Muscle of leg (tissue), 11 donors: Measurements from ENCODE around the gene MYH11. TPM values are rescaled to one million over a fixed set of nuclear protein-coding genes. Genes with fewer than 3 reads are reported as not detected.
A peak's percentile ranks its signal among the peaks of the same experiment; 100 is the strongest.

Source experiments
- DNase-seq: peaks from one replicate; pipeline ENCODE4 v3.0.0; 2013
- H3K27ac ChIP-seq: one replicate; pipeline ENCODE4 v1.5.1; 2013; ENCODE audit warnings: mild to moderate bottlenecking, low read length, control low read depth
- H3K27me3 ChIP-seq: one replicate; pipeline ENCODE4 v1.6.1; 2013; ENCODE audit warnings: low read length; ENCODE audit not compliant: control insufficient read depth, insufficient read depth
- H3K36me3 ChIP-seq: one replicate; pipeline ENCODE4 v1.6.1; 2013; ENCODE audit warnings: low read length; ENCODE audit not compliant: control insufficient read depth, insufficient read depth
- H3K4me1 ChIP-seq: one replicate; pipeline ENCODE4 v1.6.1; 2013; ENCODE audit warnings: low read length; ENCODE audit not compliant: control insufficient read depth, insufficient read depth
- H3K4me3 ChIP-seq: one replicate; pipeline ENCODE4 v1.5.1; 2013; ENCODE audit warnings: low read length, control low read depth
- H3K9me3 ChIP-seq: replicated peaks from 2 replicates; pipeline ENCODE4 v1.6.1; 2013; ENCODE audit warnings: low read depth, low read length; ENCODE audit not compliant: control insufficient read depth
- WGBS: methylation state at CpG from one replicate; pipeline ENCODE4 v1.1.5; 2013; ENCODE audit warnings: missing lambda C conversion rate; ENCODE audit not compliant: insufficient coverage; 5-methylcytosine and 5-hydroxymethylcytosine counted together
- polyA plus RNA-seq, 8 donors: library from polyadenylated mRNA; unstranded; fragments of 120-200 nt; gene quantifications; one replicate each; pipeline versions ENCODE4 v1.2.1 to v1.2.3, GENCODE V29; 2013; ENCODE audit warnings: inconsistent platforms in 1 of 8, low replicate concordance in 1 of 8; ENCODE audit not compliant: insufficient read length in 8 of 8, insufficient read depth in 1 of 8
- total RNA-seq: library from RNA; stranded (reverse); fragments of 120-200 nt; gene quantifications from one replicate; pipeline ENCODE4 v1.2.4, GENCODE V29; 2013

Gene MYH11
- total and polyA plus RNA-seq, 9 donors, result 9.4 to 38.0 (median 20.7) TPM

- Histone ChIP-seq H3K36me3 (peaks cover 25% of the 10 kb centered on the region), H3K27me3 (no peaks in the 10 kb centered on the region), H3K4me1 (no peaks in the 10 kb centered on the region), H3K4me3 (no peak overlapping the region), H3K27ac (no peak overlapping the region), H3K9me3 (no peaks in the 10 kb centered on the region)
- DNase-seq, result no peak
- WGBS, result no CpG with 5 or more reads among the region's 2 CpGs
Observed at GRCh38 chr16:15879255-15879811, 22.5 kb upstream of the MYH11 start.

GRCh38 chr16:15876503-15876902 is 19.7 kb upstream of the MYH11 start:
- Histone ChIP-seq H3K27me3 (no peaks in the 10 kb centered on the region), H3K4me1 (no peaks in the 10 kb centered on the region), H3K36me3 (peaks cover 19% of the 10 kb centered on the region), H3K4me3 (no peak overlapping the region), H3K27ac (no peak overlapping the region), H3K9me3 (no peaks in the 10 kb centered on the region)
- WGBS, result 92% methylated on average over 3 of the region's 5 CpGs
- DNase-seq, result no peak

- no peaks in the 10 kb centered on the region for H3K4me1 ChIP-seq
- H3K36me3 ChIP-seq, result peaks cover 20% of the 10 kb centered on the region
- no peak overlapping the region for H3K27ac ChIP-seq
- no peaks in the 10 kb centered on the region for H3K9me3 ChIP-seq
- H3K4me3 ChIP-seq, result no peak overlapping the region
- DNase-seq, result peak; percentile 92
- 17% methylated on average over 2 of the region's 7 CpGs for WGBS
- no peaks in the 10 kb centered on the region for H3K27me3 ChIP-seq
Observed at GRCh38 chr16:15874745-15875314, 18.0 kb upstream of the MYH11 start.

- Histone ChIP-seq H3K4me3 (no peak overlapping the region), H3K4me1 (no peaks in the 10 kb centered on the region), H3K27me3 (no peaks in the 10 kb centered on the region), H3K9me3 (no peaks in the 10 kb centered on the region), H3K36me3 (peaks cover 19% of the 10 kb centered on the region), H3K27ac (no peak overlapping the region)
- no peak for DNase-seq
- no CpG with 5 or more reads among the region's 1 CpG for WGBS
Observed at GRCh38 chr16:15873737-15874136, 16.9 kb upstream of the MYH11 start.

GRCh38 chr16:15873301-15873700 is 16.5 kb upstream of the MYH11 start:
- no peaks in the 10 kb centered on the region for H3K9me3 ChIP-seq
- WGBS, result no CpG with 5 or more reads among the region's 2 CpGs
- H3K27me3 ChIP-seq, result no peaks in the 10 kb centered on the region
- H3K4me3 ChIP-seq, result no peak overlapping the region
- H3K36me3 ChIP-seq, result peaks cover 19% of the 10 kb centered on the region
- no peaks in the 10 kb centered on the region for H3K4me1 ChIP-seq
- DNase-seq, result peak; percentile 79
- H3K27ac ChIP-seq, result no peak overlapping the region

GRCh38 chr16:15870011-15870410 is 13.2 kb upstream of the MYH11 start:
- Histone ChIP-seq H3K4me1 (no peaks in the 10 kb centered on the region), H3K9me3 (no peaks in the 10 kb centered on the region), H3K27ac (no peak overlapping the region), H3K4me3 (no peak overlapping the region), H3K36me3 (peaks cover 26% of the 10 kb centered on the region), H3K27me3 (no peaks in the 10 kb centered on the region)
- DNase-seq, result no peak
- WGBS, result no CpG with 5 or more reads among the region's 5 CpGs

- Histone ChIP-seq H3K9me3 (no peaks in the 10 kb centered on the region), H3K27ac (no peak overlapping the region), H3K27me3 (no peaks in the 10 kb centered on the region), H3K4me3 (no peak overlapping the region), H3K4me1 (no peaks in the 10 kb centered on the region), H3K36me3 (peaks cover 18% of the 10 kb centered on the region)
- WGBS, result 85% methylated on average over 3 of the region's 5 CpGs
- DNase-seq, result no peak
Observed at GRCh38 chr16:15866451-15866850, 9.6 kb upstream of the MYH11 start.

- Histone ChIP-seq H3K27me3 (no peaks in the 10 kb centered on the region), H3K9me3 (no peaks in the 10 kb centered on the region), H3K36me3 (peaks cover 17% of the 10 kb centered on the region), H3K27ac (no peak overlapping the region), H3K4me1 (no peaks in the 10 kb centered on the region), H3K4me3 (no peak overlapping the region)
- WGBS, result no CpG with 5 or more reads among the region's 7 CpGs
- DNase-seq, result peak; percentile 71
Observed at GRCh38 chr16:15865742-15866141, 8.9 kb upstream of the MYH11 start.

- no peaks in the 10 kb centered on the region for H3K4me1 ChIP-seq
- H3K9me3 ChIP-seq, result no peaks in the 10 kb centered on the region
- no peak overlapping the region for H3K4me3 ChIP-seq
- H3K27me3 ChIP-seq, result no peaks in the 10 kb centered on the region
- 83% methylated on average over 2 of the region's 5 CpGs for WGBS
- peaks cover 13% of the 10 kb centered on the region for H3K36me3 ChIP-seq
- H3K27ac ChIP-seq, result no peak overlapping the region
- no peak for DNase-seq
Observed at GRCh38 chr16:15864939-15865338, 8.1 kb upstream of the MYH11 start.

- Histone ChIP-seq H3K27me3 (peaks cover 17% of the 10 kb centered on the region), H3K4me1 (peaks cover 13% of the 10 kb centered on the region), H3K27ac (no peak overlapping the region), H3K4me3 (no peak overlapping the region), H3K36me3 (peaks cover 4% of the 10 kb centered on the region), H3K9me3 (no peaks in the 10 kb centered on the region)
- 100% methylated on average over 1 of the region's 3 CpGs for WGBS
- no peak for DNase-seq
Observed at GRCh38 chr16:15861996-15862395, 5.2 kb upstream of the MYH11 start.
